HCT116 (cell line): Measurements from ENCODE around the gene BCL11B. TPM values are rescaled to one million over a fixed set of nuclear protein-coding genes. Genes with fewer than 3 reads are reported as not detected.
A peak's percentile ranks its signal among the peaks of the same experiment; 100 is the strongest.

Experiments used
- ATAC-seq: fragments of 200-7000 bp; cut with Tn5 transposase; 2 replicates; pipeline ENCODE4 v1.9.1; 2020; ENCODE audit warnings: mild to moderate bottlenecking, moderate library complexity
- BruUV-seq: library from RNA; stranded (reverse); fragments of 400-500 nt; replicated peaks from 2 replicates; lab custom pipeline; 2021; lab: Mats Ljungman, UMichigan
- CTCF ChIA-PET: fragments of 300-600 bp; sonication (Branson Sonifier 250); formaldehyde crosslinking; loops from one replicate; lab custom pipeline; 2021; ENCODE audit warnings: antibody characterized with exemption; lab: Charles Lee
- POLR2A ChIA-PET: fragments of 300-600, 350-600 bp; sonication (Branson Sonifier 250); formaldehyde crosslinking; loops from one replicate; lab custom pipeline; 2021; ENCODE audit warnings: antibody characterized with exemption; lab: Charles Lee
- RAD21 ChIA-PET, 2 experiments: fragments of 300-600 bp; sonication (Branson Sonifier 250); formaldehyde crosslinking; loops; one replicate each; lab custom pipeline; 2023; ENCODE audit warnings: low total read pairs in 2 of 2; ENCODE audit not compliant: uncharacterized antibody in 2 of 2, unreplicated experiment in 2 of 2, low non-redundant PET in 1 of 2; lab: Charles Lee
- DNase-seq: peaks from one replicate; pipeline ENCODE4 v3.0.0-alpha.2; 2010; ENCODE audit warnings: low read depth, low spot score
- H2AFZ ChIP-seq: fragments of 200-600 bp; shearing (Covaris generic), sonication (generic); 2 replicates; pipeline ENCODE4 v1.6.1; 2017; ENCODE audit warnings: low read depth, mixed run types, mixed read lengths, antibody characterized with exemption, low read length; ENCODE audit not compliant: poor library complexity, severe bottlenecking
- H3K27ac ChIP-seq: 2 replicates; pipeline ENCODE4 v1.5.1; 2012; ENCODE audit warnings: low read depth, low read length
- H3K27me3 ChIP-seq: fragments of 200-600 bp; sonication (generic); 2 replicates; pipeline ENCODE4 v1.6.1; 2016; ENCODE audit warnings: mixed run types, low read length, mixed read lengths; ENCODE audit not compliant: insufficient read depth
- H3K36me3 ChIP-seq, 2 experiments: fragments of 200-500 bp in 1 of 2; fragments of 200-600 bp in 1 of 2; sonication (Bioruptor generic) in 1 of 2; sonication (generic) in 1 of 2; 2 replicates each; pipeline versions ENCODE4 v1.5.1 to v1.6.1; 2014 to 2016; ENCODE audit warnings: low read length in 2 of 2, inconsistent platforms in 1 of 2, mixed read lengths in 1 of 2, mixed run types in 1 of 2; ENCODE audit not compliant: insufficient read depth in 2 of 2, control insufficient read depth in 1 of 2
- H3K4me1 ChIP-seq, 2 experiments: fragments of 200-600 bp in 1 of 2; sonication (generic) in 1 of 2; 2 replicates each; pipeline versions ENCODE4 v1.5.1 to v1.6.1; 2012 to 2017; ENCODE audit warnings: low read length in 2 of 2, inconsistent platforms in 1 of 2, mild to moderate bottlenecking in 1 of 2, mixed read lengths in 1 of 2, mixed run types in 1 of 2, moderate library complexity in 1 of 2; ENCODE audit not compliant: insufficient read depth in 2 of 2, control insufficient read depth in 1 of 2
- H3K4me2 ChIP-seq: fragments of 200-600 bp; sonication (generic); 2 replicates; pipeline ENCODE4 v1.6.1; 2017; ENCODE audit warnings: mixed run types, low read length, mixed read lengths
- H3K4me3 ChIP-seq, 2 experiments: fragments of 200-600 bp in 1 of 2; sonication (generic) in 1 of 2; replicated peaks in 1 of 2; 2 replicates each; pipeline ENCODE4 v1.5.1; 2011 to 2016; ENCODE audit warnings: low read length in 2 of 2, control low read depth in 1 of 2, low read depth in 1 of 2, mild to moderate bottlenecking in 1 of 2, mixed read lengths in 1 of 2, mixed run types in 1 of 2
- H3K79me2 ChIP-seq: fragments of 200-600 bp; sonication (generic); 2 replicates; pipeline ENCODE4 v1.6.1; 2017; ENCODE audit warnings: mild to moderate bottlenecking, mixed run types, low read length, moderate library complexity, mixed read lengths; ENCODE audit not compliant: insufficient read depth
- H3K9ac ChIP-seq: fragments of 200-600 bp; sonication (generic); 2 replicates; pipeline ENCODE4 v1.6.1; 2016; ENCODE audit warnings: low read length, mixed read lengths
- H3K9me2 ChIP-seq: fragments of 200-600 bp; sonication (generic), shearing (Covaris generic); 2 replicates; pipeline ENCODE4 v1.6.1; 2017; ENCODE audit warnings: mixed run types, mild to moderate bottlenecking, moderate library complexity; ENCODE audit not compliant: insufficient read depth
- H3K9me3 ChIP-seq, 2 experiments: fragments of 200-500 bp in 1 of 2; fragments of 200-600 bp in 1 of 2; sonication (Bioruptor generic) in 1 of 2; sonication (generic) in 1 of 2; 2 replicates each; pipeline ENCODE4 v1.6.1; 2014 to 2017; ENCODE audit warnings: low read length in 2 of 2, mixed read lengths in 2 of 2, inconsistent platforms in 1 of 2, low read depth in 1 of 2, mild to moderate bottlenecking in 1 of 2, mixed run types in 1 of 2, moderate library complexity in 1 of 2; ENCODE audit not compliant: control insufficient read depth in 1 of 2, insufficient read depth in 1 of 2
- H4K20me1 ChIP-seq: fragments of 200-600 bp; sonication (generic), shearing (Covaris generic); 2 replicates; pipeline ENCODE4 v1.6.1; 2017; ENCODE audit warnings: mixed run types, mild to moderate bottlenecking, moderate library complexity; ENCODE audit not compliant: insufficient read depth
- CBX3 ChIP-seq: IDR thresholded peaks from 2 replicates; pipeline ENCODE4 v1.6.1; 2012; ENCODE audit warnings: low read depth
- CTCF ChIP-seq, 3 experiments: fragments of 200-600 bp in 1 of 3; sonication (generic) in 1 of 3; IDR thresholded peaks in 2 of 3; conservative IDR thresholded peaks in 1 of 3; 2 replicates each; pipeline ENCODE4 v1.5.1; 2012 to 2017; ENCODE audit warnings: low read depth in 2 of 3, low read length in 2 of 3, antibody characterized with exemption in 1 of 3, borderline replicate concordance in 1 of 3, control low read depth in 1 of 3, mild to moderate bottlenecking in 1 of 3, mixed read lengths in 1 of 3, mixed run types in 1 of 3, moderate library complexity in 1 of 3; ENCODE audit not compliant: insufficient read depth in 1 of 3
- ELF1 ChIP-seq: IDR thresholded peaks from 2 replicates; pipeline ENCODE4 v1.6.1; 2012; ENCODE audit warnings: low read depth, borderline replicate concordance
- EZH2phosphoT487 ChIP-seq: fragments of 200-600 bp; IDR thresholded peaks from 2 replicates; pipeline ENCODE4 v1.6.1; 2018; ENCODE audit warnings: antibody characterized with exemption, borderline replicate concordance
- FOSL1 ChIP-seq: IDR thresholded peaks from 2 replicates; pipeline ENCODE4 v1.6.1; 2012; ENCODE audit warnings: low read depth
- JUND ChIP-seq: IDR thresholded peaks from 2 replicates; pipeline ENCODE4 v1.6.1; 2012
- MAX ChIP-seq: IDR thresholded peaks from 2 replicates; pipeline ENCODE4 v1.6.1; 2012
- POLR2A ChIP-seq: IDR thresholded peaks from 2 replicates; pipeline ENCODE4 v1.7.0; 2011; ENCODE audit warnings: borderline replicate concordance; ENCODE audit not compliant: insufficient read depth, insufficient read length; ENCODE audit errors: extremely low read depth
- POLR2AphosphoS5 ChIP-seq: IDR thresholded peaks from 2 replicates; pipeline ENCODE4 v1.6.1; 2011; ENCODE audit warnings: mild to moderate bottlenecking, low read depth, low read length, moderate library complexity
- RAD21 ChIP-seq: IDR thresholded peaks from 2 replicates; pipeline ENCODE4 v1.6.1; 2012; ENCODE audit warnings: low read depth, mild to moderate bottlenecking
- SP1 ChIP-seq: IDR thresholded peaks from 2 replicates; pipeline ENCODE4 v1.6.1; 2012; ENCODE audit warnings: low read depth
- ZFX ChIP-seq: fragments of 450-650 bp; IDR thresholded peaks from 2 replicates; pipeline ENCODE4 v1.6.1; 2017
- intact Hi-C: fragments of 100-400 bp; cut with micrococcal nuclease; formaldehyde crosslinking; loops from 2 replicates; pipeline ENCODE4 v1.10.0; 2022
- total RNA-seq: library from RNA; stranded (reverse); gene quantifications from one replicate; pipeline ENCODE4 v1.2.1, GENCODE V29; 2021; ENCODE audit not compliant: unreplicated experiment
- TF ChIP-seq, protein P1 (sequence below): IDR thresholded peaks from 2 replicates; pipeline ENCODE4 v1.6.1; 2011; ENCODE audit warnings: mild to moderate bottlenecking, low read length, moderate library complexity; ENCODE audit not compliant: insufficient replicate concordance; ENCODE audit errors: extremely low read depth

Gene BCL11B
- total RNA-seq, 1 experiment from 2014 or later, result 1.1 TPM

DNA sequence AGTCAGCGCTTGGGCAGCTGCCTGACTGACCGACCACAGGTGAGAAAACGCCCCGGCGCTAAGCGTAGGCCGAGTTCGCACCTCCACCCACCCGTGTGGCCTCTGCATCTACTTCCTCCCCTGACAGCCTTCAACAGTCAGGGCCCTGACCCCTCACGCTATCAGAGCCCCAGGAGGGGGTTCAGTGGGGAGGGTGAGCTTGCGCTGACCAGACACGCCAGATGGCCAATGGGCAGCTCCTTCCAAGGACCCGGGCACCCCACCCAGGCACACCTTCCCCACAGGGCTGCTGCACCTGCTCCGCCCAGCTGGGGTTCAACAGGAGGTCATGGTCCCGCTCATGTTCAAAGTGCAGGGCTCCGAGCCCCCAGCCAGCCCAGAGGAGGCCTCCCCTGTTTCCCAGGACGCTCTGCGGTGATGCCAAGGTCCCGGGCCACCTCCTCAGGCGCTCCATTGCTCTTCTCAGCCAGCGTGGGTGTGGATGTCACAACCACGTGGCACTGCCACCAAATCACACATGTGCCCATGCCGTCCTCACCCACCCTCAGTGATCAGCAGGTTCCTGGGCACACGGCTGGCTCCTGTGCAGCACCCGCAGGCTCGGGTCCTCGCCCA, 48.7 kb upstream of the BCL11B start:
- Histone ChIP-seq H3K9me2 (no peaks in the 10 kb centered on the region), H3K36me3 (no peaks in the 10 kb centered on the region), H3K4me3 (no peak overlapping the region), H4K20me1 (no peaks in the 10 kb centered on the region)
- no TSS peak for BruUV-seq
- ATAC-seq, result no peak
- CTCF ChIA-PET, result interaction anchor here (1.0 to 1.8 kb wide), 14 partner anchors 9 to 95 kb away, joined by 3 to 69 read pairs (median 9); no protein-coding TSS in a partner anchor
- DNase-seq, result no peak
- TF ChIP-seq ZFX, result no peak
- no peak for TF ChIP-seq MAX
- TF ChIP-seq, protein P1, sequence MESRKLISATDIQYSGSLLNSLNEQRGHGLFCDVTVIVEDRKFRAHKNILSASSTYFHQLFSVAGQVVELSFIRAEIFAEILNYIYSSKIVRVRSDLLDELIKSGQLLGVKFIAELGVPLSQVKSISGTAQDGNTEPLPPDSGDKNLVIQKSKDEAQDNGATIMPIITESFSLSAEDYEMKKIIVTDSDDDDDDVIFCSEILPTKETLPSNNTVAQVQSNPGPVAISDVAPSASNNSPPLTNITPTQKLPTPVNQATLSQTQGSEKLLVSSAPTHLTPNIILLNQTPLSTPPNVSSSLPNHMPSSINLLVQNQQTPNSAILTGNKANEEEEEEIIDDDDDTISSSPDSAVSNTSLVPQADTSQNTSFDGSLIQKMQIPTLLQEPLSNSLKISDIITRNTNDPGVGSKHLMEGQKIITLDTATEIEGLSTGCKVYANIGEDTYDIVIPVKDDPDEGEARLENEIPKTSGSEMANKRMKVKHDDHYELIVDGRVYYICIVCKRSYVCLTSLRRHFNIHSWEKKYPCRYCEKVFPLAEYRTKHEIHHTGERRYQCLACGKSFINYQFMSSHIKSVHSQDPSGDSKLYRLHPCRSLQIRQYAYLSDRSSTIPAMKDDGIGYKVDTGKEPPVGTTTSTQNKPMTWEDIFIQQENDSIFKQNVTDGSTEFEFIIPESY, result no peak
- no peak for TF ChIP-seq JUND
- no peak for TF ChIP-seq RAD21
- TF ChIP-seq CTCF (IDR thresholded peaks at IDR 0.05 in 2 of 3, conservative IDR thresholded peaks at IDR 0.05 in 1 of 3; ENCODE audit: borderline replicate concordance in 1 of 3, insufficient read depth in 1 of 3, low read depth in 2 of 3, low read length in 2 of 3), result no peak
- no peak for TF ChIP-seq SP1
- TF ChIP-seq ELF1, result no peak
- no peak for TF ChIP-seq FOSL1
- no peak for TF ChIP-seq POLR2A
- TF ChIP-seq EZH2phosphoT487, result no peak
- no peak for TF ChIP-seq CBX3
- TF ChIP-seq POLR2AphosphoS5, result no peak
- TF ChIP-seq, all 23 proteins: peak for 0
- Histone ChIP-seq H3K79me2 (no peaks in the 10 kb centered on the region), H3K4me2 (peak overlapping the region; percentile 69), H3K9me3 (no peaks in the 10 kb centered on the region), H3K27me3 (no peaks in the 10 kb centered on the region), H2AFZ (no peak overlapping the region), H3K9ac (no peak overlapping the region), H3K4me1 (peaks cover 8 to 23% of the 10 kb centered on the region in 2 experiments; a peak in 3 of 4 replicates), H3K27ac (no peak overlapping the region)
- ChIA-PET POLR2A (no interaction called here), RAD21 (interaction anchor here (0.6 to 1.1 kb wide), 3 partner anchors 58 to 95 kb away, joined by 3 to 5 read pairs (median 4); no protein-coding TSS in a partner anchor)
- intact Hi-C loops, result loop anchor here (1.0 kb wide), 1 partner anchor 95 kb away; no protein-coding TSS in a partner anchor
